Left renal pelvis (tissue), 4 donors: Measurements from ENCODE around the gene DYRK4. TPM values are rescaled to one million over a fixed set of nuclear protein-coding genes. Genes with fewer than 3 reads are reported as not detected.

Experiments
- DNase-seq, 4 donors: peaks; one replicate each; pipeline ENCODE4 v3.0.0-alpha.2; 2013; ENCODE audit warnings: low read depth in 4 of 4, low spot score in 3 of 4
- polyA plus RNA-seq, 4 donors: library from polyadenylated mRNA; unstranded; fragments of 120-200 nt; gene quantifications; one replicate each; pipeline ENCODE4 v1.2.1, GENCODE V29; 2013; ENCODE audit not compliant: insufficient read length in 4 of 4

Gene DYRK4
- polyA plus RNA-seq, 4 donors: 37.4 to 59.5 (median 52.4) TPM

DNA sequence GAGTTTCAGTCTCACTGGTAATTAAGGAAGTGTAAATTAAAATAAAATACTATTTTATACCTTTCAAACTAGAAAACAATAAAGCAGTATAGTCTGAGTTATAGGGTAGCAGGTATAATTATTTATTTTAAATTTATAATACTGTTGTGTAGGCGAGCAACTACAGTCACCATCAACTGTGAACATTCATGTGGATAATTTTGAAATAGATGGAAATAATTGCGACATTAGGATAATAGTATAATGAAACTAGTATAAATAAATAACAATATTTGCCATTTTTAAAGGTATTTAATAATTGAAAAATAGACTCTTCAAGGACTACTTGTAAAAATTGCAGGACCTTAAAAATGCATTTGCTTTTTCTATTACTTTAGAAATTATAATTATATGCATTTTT is 3.8 kb upstream of the DYRK4 start:
- DNase-seq: no peak

- DNase-seq: no peak
These were observed 1.3 kb downstream of the DYRK4 start for GRCh38 chr12:4563336-4563735.

DNA sequence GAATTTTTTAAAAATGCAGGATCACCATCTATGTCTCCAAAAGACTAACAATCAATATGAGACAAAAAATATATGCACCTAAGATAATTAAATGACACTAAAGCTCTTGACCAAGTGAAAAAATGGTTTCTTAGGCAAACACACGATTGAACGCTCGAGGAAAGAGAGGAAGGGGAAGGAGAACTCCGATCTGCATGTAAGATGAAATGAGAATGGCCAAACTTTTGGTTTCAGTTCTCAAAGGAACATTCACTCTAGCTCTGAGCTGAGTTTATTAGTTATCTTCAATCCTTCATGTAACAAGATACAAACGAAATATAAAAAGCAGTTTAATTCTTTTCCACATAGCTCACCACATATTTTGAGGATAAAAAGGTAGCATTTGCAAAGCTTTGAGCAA is 2.8 kb downstream of the DYRK4 start:
- no peak for DNase-seq

DNA sequence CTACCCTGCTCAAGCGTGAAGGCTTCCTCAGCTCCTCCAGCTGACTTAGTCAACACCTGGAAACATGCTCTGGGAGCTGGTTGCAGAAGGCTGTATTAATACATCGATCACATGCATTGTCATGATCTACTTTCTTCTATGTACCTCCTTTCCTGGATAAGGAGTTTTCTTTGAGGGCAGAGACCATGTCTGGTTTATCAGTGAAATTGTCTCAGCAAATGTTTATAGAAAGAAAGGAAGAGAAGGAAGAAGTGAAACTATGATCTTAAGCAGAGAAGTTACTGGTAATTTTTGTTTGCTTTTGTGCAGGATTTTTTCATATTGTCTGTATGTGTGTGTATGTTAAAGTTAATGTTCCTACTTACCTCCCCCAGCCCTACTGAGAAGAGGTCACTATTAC is 4.5 kb downstream of the DYRK4 start:
- DNase-seq: no peak

DNA sequence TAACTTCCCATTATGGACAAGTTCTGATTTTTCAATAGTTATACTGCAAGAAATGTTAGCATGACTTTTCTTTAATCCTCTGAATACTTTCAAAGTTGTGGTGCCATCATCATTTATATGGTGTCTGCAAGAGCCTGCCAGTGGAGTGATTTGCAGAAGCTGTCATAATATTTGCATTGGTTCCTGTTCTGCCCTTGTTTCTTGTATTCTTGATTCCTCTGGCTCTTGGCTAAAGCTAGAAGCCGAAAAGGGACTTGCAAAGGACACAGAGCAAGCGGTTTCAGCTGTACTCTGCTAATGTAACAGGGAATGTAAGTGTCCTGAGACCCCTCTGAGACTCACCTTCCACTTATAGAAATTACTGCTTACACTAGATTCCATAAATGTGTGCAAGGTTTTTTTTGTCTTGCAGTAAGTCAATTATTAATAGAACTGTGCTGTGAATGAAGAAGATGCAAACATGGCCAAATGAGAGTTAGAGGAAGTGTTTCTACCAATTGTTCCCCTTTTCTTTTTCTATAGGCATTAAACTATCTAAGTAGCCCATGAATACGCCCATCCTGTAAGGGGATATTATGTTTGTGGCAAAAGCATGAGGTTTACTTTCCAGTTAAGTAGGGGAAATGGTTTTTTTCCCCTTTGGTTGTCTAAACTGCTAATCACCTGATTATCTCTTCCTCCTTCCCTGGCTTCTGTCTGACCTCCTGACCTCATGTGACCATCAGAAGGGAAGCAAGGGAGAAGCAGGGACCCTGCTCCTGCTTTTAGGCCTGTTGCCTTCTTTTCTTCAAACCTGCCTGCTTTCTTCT is 5.3 kb downstream of the DYRK4 start:
- DNase-seq: no peak

GRCh38 chr12:4569261-4569660 is 7.3 kb downstream of the DYRK4 start:
- no peak for DNase-seq

DNA sequence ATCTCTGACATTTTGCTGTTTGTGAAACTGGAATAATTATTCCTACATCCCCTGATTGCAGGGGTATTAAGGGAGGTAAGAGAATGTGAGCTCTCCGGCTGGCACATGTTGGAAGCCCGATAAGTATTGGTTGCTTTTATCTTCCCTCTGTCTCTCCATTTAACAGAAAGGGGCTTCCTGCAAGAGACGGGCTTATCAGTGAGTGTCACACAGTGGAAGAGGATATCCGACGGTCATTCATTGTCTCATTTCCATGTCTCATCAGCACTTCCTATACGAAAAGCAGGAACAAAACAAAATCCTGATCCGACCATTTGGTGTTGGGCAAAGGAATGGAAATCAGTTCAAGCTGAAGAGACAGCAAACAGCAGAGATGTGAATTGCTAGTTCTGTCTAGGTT is 10.7 kb downstream of the DYRK4 start:
- no peak for DNase-seq

DNA sequence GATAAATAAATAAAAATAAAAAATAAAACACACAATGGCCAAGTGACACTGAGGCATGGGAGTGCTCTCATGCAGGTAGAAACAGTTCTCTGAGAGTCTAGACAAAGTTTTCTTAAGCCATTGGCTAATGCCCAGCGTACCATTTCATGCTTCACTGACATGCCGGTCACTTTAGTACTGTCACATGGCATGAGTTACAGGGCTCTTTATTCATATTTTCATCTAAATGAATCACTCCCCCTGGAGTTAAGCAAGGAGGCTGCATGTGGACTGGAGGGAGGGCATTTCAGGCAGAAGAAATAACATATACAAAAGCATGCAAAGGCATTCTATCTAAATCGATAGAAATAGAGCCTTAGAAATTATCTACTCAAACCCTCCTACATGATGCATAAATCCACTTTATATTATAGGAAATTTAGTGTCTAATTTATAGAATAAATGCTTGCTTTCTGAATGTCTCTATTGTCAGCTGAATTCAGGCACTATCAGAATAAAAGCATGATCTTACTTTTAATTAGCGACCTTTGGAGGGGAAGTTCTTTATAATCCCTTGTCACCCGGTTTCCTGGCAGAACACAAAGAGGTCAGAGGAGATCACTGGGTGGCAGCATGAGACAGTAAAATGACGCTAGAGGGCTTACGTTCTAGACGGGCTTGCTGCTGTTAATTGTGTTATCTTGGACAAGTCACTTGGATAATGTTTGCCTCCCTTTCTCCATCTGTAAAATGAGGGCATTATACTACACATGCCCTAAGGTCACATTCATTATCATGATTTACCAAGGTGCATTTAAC is 17.5 kb downstream of the DYRK4 start:
- no peak for DNase-seq

DNA sequence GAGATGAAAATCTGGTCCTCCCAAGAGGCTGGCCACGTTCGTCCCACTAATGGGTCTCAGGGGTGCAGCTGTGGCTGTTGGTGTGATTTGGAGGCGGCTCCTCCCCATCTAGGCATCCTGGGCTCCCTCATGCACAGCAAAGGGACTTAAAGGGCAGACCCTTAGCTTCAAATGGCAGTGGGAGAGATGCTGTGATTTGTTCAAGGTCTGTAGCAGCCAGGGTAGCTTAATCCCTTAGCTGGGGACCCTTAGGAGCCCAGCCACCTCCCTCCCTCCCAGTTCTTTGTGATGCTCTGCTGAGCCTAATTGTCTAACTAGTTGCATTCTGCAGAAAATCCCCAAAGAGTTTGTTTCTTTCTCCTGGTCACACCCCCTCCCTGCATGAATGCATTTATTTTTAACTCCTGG is 18.3 kb downstream of the DYRK4 start:
- no peak for DNase-seq

GRCh38 chr12:4584281-4584680 is 22.3 kb downstream of the DYRK4 start:
- no peak for DNase-seq

- no peak for DNase-seq
These were observed 22.9 kb downstream of the DYRK4 start for GRCh38 chr12:4584896-4585295.

DNA sequence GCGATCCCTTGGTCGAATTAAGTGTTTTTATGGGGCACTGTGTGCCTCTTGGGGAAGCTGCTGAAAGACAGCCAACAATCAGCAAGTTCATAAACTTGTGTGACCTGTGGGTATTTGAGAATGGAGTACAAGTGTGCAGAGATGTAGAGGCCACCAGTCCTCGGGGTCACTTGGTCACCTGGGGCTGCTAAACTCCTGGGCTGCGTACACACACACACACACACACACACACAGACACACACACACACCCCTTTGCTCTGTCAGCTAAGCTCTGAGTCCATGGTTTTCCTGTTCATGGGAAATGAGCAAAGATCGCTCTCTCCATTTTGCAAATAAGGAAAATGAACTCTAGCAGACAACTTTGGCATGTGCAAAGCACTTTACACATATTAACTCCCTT is 24.5 kb downstream of the DYRK4 start:
- no peak for DNase-seq

DNA sequence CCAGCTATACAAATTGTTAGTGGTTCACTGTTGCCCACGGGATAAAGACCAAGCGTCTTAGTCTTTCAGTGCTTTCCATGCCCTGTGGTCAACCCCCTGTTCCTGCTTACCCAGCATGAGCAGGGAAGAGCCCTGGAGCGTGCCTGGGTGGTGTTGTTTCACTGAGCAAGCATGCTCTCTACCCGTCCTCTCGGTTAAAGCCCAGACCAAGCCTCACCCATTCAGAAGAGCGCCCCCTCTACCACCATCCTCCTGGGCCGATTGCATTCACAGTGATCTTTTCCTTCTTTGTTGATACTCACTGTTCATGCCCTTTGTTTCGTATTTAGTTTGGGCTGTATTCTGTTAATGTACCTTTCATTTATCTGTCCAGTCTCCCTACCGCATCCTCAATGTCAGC is 25.1 kb downstream of the DYRK4 start:
- DNase-seq: no peak

DNA sequence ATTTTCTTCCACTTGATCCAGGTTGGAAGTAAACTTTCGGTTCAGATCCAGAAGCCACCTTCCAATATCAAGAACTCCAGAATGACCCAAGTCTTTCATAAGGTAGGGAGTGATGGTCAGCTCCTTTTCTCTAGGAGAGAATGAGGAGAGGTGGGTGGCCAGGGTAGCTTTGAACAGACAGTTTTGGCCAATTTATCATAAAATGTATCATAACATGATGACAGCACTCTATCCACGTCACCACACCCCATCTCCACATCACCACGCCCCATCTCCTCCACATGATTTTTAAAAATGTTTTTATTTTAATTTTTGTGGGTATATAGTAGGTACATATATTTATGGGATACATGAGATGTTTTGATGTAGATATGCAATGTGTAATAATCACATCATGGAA is 26.9 kb downstream of the DYRK4 start:
- DNase-seq: no peak

GRCh38 chr12:4589941-4590340 is 27.9 kb downstream of the DYRK4 start:
- no peak for DNase-seq

- DNase-seq: no peak
These were observed 29.2 kb downstream of the DYRK4 start for GRCh38 chr12:4591180-4591687.

DNA sequence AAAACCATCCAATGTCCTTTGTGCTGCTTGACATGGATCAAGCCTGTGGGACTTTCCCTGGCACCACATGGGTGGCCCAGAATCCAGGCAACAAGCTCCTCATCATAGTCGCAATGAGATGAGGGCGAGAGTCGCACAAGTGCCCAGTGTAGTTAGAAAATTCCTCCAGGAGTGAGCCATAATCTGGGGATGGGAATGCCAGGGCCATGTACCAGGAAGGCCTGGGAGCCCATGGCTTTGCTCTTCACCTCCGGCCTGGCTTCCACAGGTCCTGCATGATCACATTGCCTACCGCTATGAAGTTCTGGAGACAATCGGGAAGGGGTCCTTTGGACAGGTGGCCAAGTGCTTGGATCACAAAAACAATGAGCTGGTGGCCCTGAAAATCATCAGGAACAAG is 33.9 kb downstream of the DYRK4 start:
- no peak for DNase-seq

DNA sequence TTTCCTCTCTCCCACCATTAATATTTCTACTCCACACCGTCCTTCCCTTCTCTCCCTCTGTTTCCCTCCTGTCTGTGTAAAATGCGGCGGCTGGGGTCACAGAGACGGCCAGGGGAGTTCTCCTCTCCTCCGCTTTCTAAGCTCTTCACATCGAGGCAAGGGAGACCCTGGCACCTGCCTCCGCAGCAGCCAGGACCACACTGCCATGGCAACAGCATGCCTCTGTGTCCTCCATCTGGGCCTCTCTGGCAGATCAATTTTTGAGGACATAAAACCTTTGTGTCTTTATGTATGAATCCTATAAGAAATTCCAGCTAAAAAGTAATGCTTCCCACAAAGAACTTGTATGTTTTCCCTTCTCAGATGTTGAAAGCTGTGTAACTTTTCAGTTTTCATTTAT is 41.4 kb downstream of the DYRK4 start:
- no peak for DNase-seq

DNA sequence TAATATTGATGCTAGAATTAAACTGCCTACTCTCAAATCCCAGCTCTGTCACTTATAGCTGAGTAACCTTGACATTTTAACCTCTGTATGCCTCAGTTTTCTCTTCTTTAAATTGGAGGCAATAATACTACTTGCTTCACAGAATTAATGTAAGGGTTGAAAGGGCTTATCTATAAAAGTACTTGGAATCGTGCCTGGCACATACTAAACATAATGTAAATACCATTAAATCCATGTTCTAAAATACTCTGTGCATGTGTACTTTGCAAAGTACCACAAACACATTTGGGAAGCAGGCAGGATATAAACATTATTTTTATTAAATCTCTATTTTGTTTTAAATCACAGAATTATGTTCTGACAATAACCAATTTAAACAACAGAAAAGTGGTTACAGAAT is 41.9 kb downstream of the DYRK4 start:
- DNase-seq: no peak

GRCh38 chr12:4604684-4605193 is 42.7 kb downstream of the DYRK4 start:
- DNase-seq: peak; percentile 66 to 73 (median 70)

DNA sequence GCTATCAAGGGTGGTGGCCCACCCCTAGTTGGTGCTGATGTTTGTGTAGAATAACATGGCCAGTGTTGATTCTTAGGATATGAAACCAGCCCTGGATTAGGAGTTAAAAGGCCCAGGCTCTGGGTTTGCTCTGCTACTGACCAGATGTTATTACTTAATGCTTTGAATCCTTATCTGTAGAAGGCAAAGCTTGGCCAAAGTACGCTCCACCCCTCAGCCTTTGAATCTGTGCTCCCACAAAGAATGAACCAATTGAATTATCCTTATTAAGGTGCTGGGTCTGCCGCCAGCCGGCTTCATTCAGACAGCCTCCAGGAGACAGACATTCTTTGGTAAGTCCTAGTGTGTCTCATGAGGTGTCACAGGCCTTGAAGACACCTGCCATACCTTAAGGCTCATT is 45.0 kb downstream of the DYRK4 start:
- DNase-seq: no peak

- DNase-seq: no peak
These were observed 47.1 kb downstream of the DYRK4 start for GRCh38 chr12:4609071-4609470.
